Body of pancreas (tissue), 4 donors: ENCODE measurements around the gene PPL. TPM values are rescaled to one million over a fixed set of nuclear protein-coding genes. Genes with fewer than 3 reads are reported as not detected.
"Not testable (repeated sequence)": the region's sequence is repeated elsewhere in the genome, so short reads cannot be mapped to it uniquely, and the experiment has no call there.

Experiments used
- ATAC-seq: fragments of 150-250 bp; one replicate; pipeline ENCODE4 v1.9.1; 2016
- DNase-seq, 4 donors: peaks; one replicate each; pipeline ENCODE4 v3.0.0-alpha.2; 2019
- H3K27ac ChIP-seq, 4 donors: fragments of 200-600 bp; sonication (generic); 1 replicate in 3 of 4; 2 replicates in 1 of 4; pipeline versions ENCODE4 v1.5.1 to v1.6.1; 2016 to 2019; ENCODE audit warnings: mild to moderate bottlenecking in 1 of 4, mixed read lengths in 1 of 4, moderate library complexity in 1 of 4
- H3K27me3 ChIP-seq, 2 donors: fragments of 200-600 bp; sonication (generic); one replicate each; pipeline ENCODE4 v1.6.0; 2016; ENCODE audit warnings: mild to moderate bottlenecking in 1 of 2
- H3K36me3 ChIP-seq, 2 donors: fragments of 200-600 bp; sonication (generic); replicated peaks in 1 of 2; 2 replicates each; pipeline ENCODE4 v1.5.1; 2016; ENCODE audit warnings: low read depth in 2 of 2; ENCODE audit not compliant: insufficient read depth in 1 of 2
- H3K4me1 ChIP-seq: fragments of 200-600 bp; sonication (generic); one replicate; pipeline ENCODE4 v1.6.0; 2016
- H3K4me3 ChIP-seq, 2 donors: fragments of 200-600 bp; sonication (generic); 1 replicate in 1 of 2; 2 replicates in 1 of 2; pipeline ENCODE4 v1.5.1; 2016 to 2019
- H3K9me3 ChIP-seq, 3 donors: fragments of 200-600 bp; sonication (generic); 1 replicate in 2 of 3; 2 replicates in 1 of 3; pipeline ENCODE4 v1.5.1; 2016
- CTCF ChIP-seq, 7 experiments: fragments of 450-650 bp in 4 of 7; fragments of 200-600 bp in 3 of 7; sonication (generic) in 3 of 7; IDR thresholded peaks; one replicate each; pipeline ENCODE4 v1.5.1; 2016 to 2019; ENCODE audit warnings: antibody characterized with exemption in 7 of 7
- POLR2A ChIP-seq, 3 donors: fragments of 450-650 bp; IDR thresholded peaks; one replicate each; pipeline ENCODE4 v1.6.1; 2016; ENCODE audit warnings: antibody characterized with exemption in 3 of 3, mild to moderate bottlenecking in 2 of 3
- WGBS, 2 donors: methylation state at CpG; one replicate each; pipeline ENCODE4 v1.1.5; 2017; 5-methylcytosine and 5-hydroxymethylcytosine counted together
- intact Hi-C: fragments of 100-400 bp; cut with DNase I; formaldehyde crosslinking; loops from one replicate; pipeline ENCODE4 v1.15.1; 2023
- total RNA-seq, 2 donors: library from RNA; depleted of rRNA; stranded (reverse); fragments of >200 nt; gene quantifications; one replicate each; pipeline ENCODE4 v1.1.0, GENCODE V29; 2016

PPL gene
- total RNA-seq, 2 donors from 2014 or later = 20.2 to 26.0 TPM

- no peak for TF ChIP-seq POLR2A (IDR thresholded peaks at IDR 0.05)
- TF ChIP-seq CTCF (IDR thresholded peaks at IDR 0.05) = no peak
- Histone ChIP-seq H3K4me1 (no peaks in the 10 kb centered on the region), H3K4me3 (no peak overlapping the region), H3K27ac (no peak overlapping the region), H3K36me3 (no peaks in the 10 kb centered on the region), H3K27me3 (no peaks in the 10 kb centered on the region), H3K9me3 (no peaks in the 10 kb centered on the region)
- no peak for ATAC-seq
- 78 to 88% methylated on average over 13 of the region's 13 CpGs for WGBS, 2 donors
- DNase-seq = no peak
- intact Hi-C loops = no loop called here
Measured at GRCh38 chr16:4968879-4969483, 32.0 kb upstream of the PPL start.

GRCh38 chr16:4968278-4968677 lies 31.3 kb upstream of the PPL start:
- H3K4me1 ChIP-seq, H3K27ac ChIP-seq, intact Hi-C loops, H3K9me3 ChIP-seq, H3K4me3 ChIP-seq, H3K36me3 ChIP-seq, ATAC-seq, DNase-seq, H3K27me3 ChIP-seq: not testable (repeated sequence)
- WGBS, 2 donors = 81 to 93% methylated on average over 12 of the region's 12 CpGs

- no peak overlapping the region for H3K4me3 ChIP-seq
- intact Hi-C loops = no loop called here
- H3K9me3 ChIP-seq = no peaks in the 10 kb centered on the region
- H3K4me1 ChIP-seq = no peaks in the 10 kb centered on the region
- no peak overlapping the region for H3K27ac ChIP-seq
- H3K36me3 ChIP-seq = no peaks in the 10 kb centered on the region
- no peaks in the 10 kb centered on the region for H3K27me3 ChIP-seq
- ATAC-seq (no peak), DNase-seq (no peak)
- TF ChIP-seq CTCF (IDR thresholded peaks at IDR 0.05) (no peak), POLR2A (IDR thresholded peaks at IDR 0.05) (no peak)
- 70 to 80% methylated on average over 5 to 10 of the region's 10 CpGs for WGBS, 2 donors
Measured at GRCh38 chr16:4966736-4967453, 29.9 kb upstream of the PPL start.

GRCh38 chr16:4963527-4963926 lies 26.6 kb upstream of the PPL start:
- H3K9me3 ChIP-seq, H3K4me1 ChIP-seq, DNase-seq, H3K4me3 ChIP-seq, ATAC-seq, intact Hi-C loops, H3K36me3 ChIP-seq, H3K27ac ChIP-seq, H3K27me3 ChIP-seq: not testable (repeated sequence)
- WGBS, 2 donors = 75 to 83% methylated on average over 7 of the region's 7 CpGs

GRCh38 chr16:4962716-4963115 lies 25.8 kb upstream of the PPL start:
- ATAC-seq (no peak), DNase-seq (no peak)
- no peaks in the 10 kb centered on the region for H3K36me3 ChIP-seq
- peaks cover 7% of the 10 kb centered on the region for H3K4me1 ChIP-seq
- intact Hi-C loops = no loop called here
- no peak overlapping the region for H3K27ac ChIP-seq
- H3K27me3 ChIP-seq = no peaks in the 10 kb centered on the region
- no peak for TF ChIP-seq POLR2A (IDR thresholded peaks at IDR 0.05)
- TF ChIP-seq CTCF (IDR thresholded peaks at IDR 0.05) = no peak
- no peaks in the 10 kb centered on the region for H3K9me3 ChIP-seq
- 51 to 62% methylated on average over 7 of the region's 7 CpGs for WGBS, 2 donors
- H3K4me3 ChIP-seq = no peak overlapping the region

- H3K4me1 ChIP-seq = peaks cover 23% of the 10 kb centered on the region
- intact Hi-C loops = no loop called here
- DNase-seq = no peak
- H3K9me3 ChIP-seq = no peaks in the 10 kb centered on the region
- H3K36me3 ChIP-seq = no peaks in the 10 kb centered on the region
- TF ChIP-seq POLR2A (IDR thresholded peaks at IDR 0.05) (no peak), CTCF (IDR thresholded peaks at IDR 0.05) (no peak)
- no peak for ATAC-seq
- no peaks in the 10 kb centered on the region for H3K27me3 ChIP-seq
- 74 to 84% methylated on average over 6 of the region's 6 CpGs for WGBS, 2 donors
- H3K27ac ChIP-seq = no peak overlapping the region
- no peak overlapping the region for H3K4me3 ChIP-seq
Measured at GRCh38 chr16:4960579-4960978, 23.6 kb upstream of the PPL start.
